NCI-H82 treated with DMSO at 0.1 percent for 48 hours (cell line): ENCODE results near the gene PRR14.
"Not testable (repeated sequence)": the region's sequence is repeated elsewhere in the genome, so short reads cannot be mapped to it uniquely, and the experiment has no call there.

ENCODE experiments used
- DNase-seq: peaks from one replicate; lab custom pipeline; 2025; ENCODE audit not compliant: unreplicated experiment; lab: John Stamatoyannopoulos, UW

Gene PRR14

GRCh38 chr16:30688701-30689100, 37.9 kb downstream of the PRR14 start:
- DNase-seq, result no peak

DNA sequence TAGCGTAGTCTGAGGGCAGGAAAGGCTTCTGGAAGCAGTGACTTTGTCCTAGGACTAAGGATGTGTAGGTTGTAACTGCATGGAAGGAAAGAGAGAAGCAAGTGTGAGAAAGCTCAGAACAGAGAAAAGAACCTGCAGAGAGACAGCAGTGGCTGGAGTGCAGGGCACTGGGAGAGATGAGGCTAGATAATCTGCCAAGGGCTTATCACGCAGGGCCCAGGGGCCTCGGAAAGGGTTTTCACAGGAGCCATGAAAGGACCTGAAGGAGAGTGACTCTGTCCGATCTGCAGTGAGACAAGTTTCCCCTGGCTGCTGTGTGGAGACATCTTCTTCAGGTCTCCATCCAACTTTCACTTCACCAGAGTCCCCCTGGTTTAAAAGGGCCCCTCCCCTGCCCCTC, 41.1 kb downstream of the PRR14 start:
- no peak for DNase-seq

- DNase-seq, result no peak
Observed at GRCh38 chr16:30692396-30693064, 41.8 kb downstream of the PRR14 start.

DNA sequence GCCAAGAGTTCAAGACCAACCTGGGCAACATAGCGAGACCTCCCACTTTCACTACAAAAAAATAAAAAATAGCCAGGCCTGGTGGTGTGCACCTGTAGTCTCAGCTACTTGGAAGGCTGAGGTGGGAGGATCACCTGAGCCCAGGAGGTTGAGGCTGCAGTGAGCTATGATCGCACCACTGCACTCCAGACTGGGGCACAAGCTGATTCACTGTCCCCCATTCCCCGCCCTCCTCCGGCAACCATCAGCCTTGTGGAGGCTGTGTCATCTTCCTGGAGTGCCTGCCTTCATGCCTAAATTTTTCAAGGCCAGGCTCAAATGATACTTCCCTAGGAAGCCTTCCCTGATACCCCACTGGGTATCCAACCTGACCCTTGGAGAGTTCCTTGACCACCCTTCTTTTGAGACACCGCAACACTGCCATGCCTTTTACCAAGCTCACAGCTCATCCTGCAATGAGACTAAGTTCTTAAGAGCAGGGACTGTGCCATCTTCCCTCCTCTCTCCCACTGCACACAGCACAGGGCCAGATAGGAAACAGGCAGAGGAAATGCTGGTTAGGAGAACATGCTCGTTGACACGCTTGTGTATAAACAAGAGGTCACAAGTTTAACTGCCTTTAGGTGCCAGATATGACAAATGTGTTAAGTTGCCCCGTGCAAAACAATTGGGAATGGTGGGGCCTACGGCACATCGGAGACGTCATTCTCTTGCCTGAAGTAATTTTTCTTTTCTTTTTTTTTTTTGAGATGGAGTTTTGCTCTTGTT, 44.4 kb downstream of the PRR14 start:
- no peak for DNase-seq

GRCh38 chr16:30696646-30697045, 45.9 kb downstream of the PRR14 start:
- not testable (repeated sequence) for DNase-seq

GRCh38 chr16:30697264-30698138, 46.7 kb downstream of the PRR14 start:
- peak; percentile 97 for DNase-seq

GRCh38 chr16:30698139-30698815, 47.5 kb downstream of the PRR14 start:
- DNase-seq, result peak; percentile 72

DNA sequence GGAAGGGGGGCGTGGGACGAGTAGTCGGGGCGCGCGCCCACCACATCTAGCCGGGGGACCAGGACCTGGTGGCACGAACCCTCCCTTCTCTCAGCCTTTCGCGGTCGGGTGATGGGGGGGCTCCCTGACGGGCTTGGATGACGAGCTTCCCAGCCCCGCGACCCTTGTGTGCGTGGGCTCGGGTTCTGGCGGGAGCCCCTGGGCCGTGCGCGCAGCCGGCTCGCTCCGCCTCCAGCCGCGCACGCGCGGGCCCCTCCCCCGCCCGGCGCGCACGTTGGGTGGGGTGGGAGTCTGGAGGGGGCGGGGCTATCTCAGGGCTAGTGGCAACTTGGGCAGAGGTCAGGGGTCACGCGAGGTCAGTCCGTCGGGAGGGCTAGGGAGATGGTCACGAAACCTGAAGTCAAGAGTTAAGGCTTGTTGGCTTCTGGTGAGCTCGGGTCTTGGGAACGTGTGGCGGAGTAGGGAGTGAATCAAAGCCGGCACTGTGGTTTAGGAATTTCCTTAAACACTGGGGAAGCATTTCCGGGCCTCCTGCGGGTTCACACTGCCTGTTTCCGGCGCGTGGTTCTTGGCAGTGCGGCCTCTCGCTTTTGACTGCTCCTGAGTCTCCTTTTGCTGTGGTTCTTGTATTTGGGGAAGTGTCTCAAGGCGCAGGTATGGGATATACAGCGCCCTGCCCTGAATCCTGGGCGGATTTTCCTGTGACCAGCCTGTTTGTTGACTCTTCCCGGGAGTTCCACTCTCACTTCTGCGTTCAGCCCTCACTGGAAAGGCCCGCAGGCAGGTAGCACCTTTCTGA, 48.3 kb downstream of the PRR14 start, which contains the start of gene SRCAP:
SRCAP (plus strand) TSS at position 356 of the 799 bp plus-strand sequence. CDS start 1,654 bp downstream, outside the sequence.
- peak; percentile 39 for DNase-seq

GRCh38 chr16:30699615-30700099, 48.9 kb downstream of the PRR14 start:
- DNase-seq, result no peak

GRCh38 chr16:30700491-30700890, 49.7 kb downstream of the PRR14 start:
- no peak for DNase-seq

GRCh38 chr16:30700971-30701370, 50.2 kb downstream of the PRR14 start:
- no peak for DNase-seq

DNA sequence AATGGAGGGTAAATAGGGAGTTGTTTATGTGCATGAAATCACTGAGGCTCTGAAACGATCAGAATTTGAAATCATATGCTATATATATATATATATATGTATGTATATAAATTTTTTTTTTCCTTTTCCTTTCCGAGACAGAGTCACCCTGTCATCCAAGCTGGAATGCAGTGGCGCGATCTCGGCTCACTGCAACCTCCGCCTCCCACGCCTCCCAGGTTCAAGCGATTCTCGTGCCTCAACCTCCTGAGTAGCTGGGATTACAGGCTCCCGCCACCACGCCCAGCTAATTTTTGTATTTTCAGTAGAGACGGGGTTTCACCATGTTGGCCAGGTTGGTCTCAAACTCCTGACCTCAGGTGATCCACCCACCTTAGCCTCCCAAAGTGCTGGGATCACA, 52.3 kb downstream of the PRR14 start:
- not testable (repeated sequence) for DNase-seq

DNA sequence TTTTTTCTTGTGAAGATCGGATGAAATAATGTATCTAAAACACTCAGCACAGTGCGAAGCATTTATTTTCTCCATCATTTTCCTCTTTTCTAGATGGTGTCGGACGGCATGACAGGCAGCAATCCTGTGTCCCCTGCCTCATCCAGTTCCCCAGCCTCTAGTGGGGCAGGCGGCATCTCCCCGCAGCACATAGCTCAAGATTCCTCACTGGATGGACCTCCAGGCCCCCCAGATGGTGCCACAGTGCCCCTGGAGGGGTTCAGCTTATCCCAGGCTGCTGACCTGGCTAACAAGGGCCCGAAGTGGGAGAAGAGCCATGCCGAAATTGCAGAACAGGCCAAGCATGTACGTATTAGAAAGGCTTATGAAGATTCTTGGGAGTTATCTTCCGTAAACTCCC, 53.2 kb downstream of the PRR14 start:
- no peak for DNase-seq
